ENCODE measurements around the gene COG7.

The COG7 gene

GRCh38 chr16:23380501-23380951, 72.5 kb downstream of the COG7 start:
- H3K9me3 ChIP-seq (ENCODE audit: low read length) = no peaks in the 10 kb centered on the region
- no peaks in the 10 kb centered on the region for H3K36me3 ChIP-seq (ENCODE audit: insufficient read depth, low read length)
- no peak overlapping the region for H3K27ac ChIP-seq (ENCODE audit: low read depth, low read length)
- no peaks in the 10 kb centered on the region for H3K27me3 ChIP-seq (ENCODE audit: control insufficient read depth in 1 of 2, insufficient read depth in 2 of 2, low read length in 2 of 2)
- H3K4me1 ChIP-seq (ENCODE audit: insufficient read depth, low read length) = no peaks in the 10 kb centered on the region
- H3K4me3 ChIP-seq (ENCODE audit: low read depth in 1 of 2, low read length in 2 of 2) = no peak overlapping the region
- no peak overlapping the region for H3K9ac ChIP-seq (ENCODE audit: low read length)

GRCh38 chr16:23379707-23380106, 73.3 kb downstream of the COG7 start:
- H3K27me3 ChIP-seq (ENCODE audit: control insufficient read depth in 1 of 2, insufficient read depth in 2 of 2, low read length in 2 of 2) = no peaks in the 10 kb centered on the region
- no peak overlapping the region for H3K4me3 ChIP-seq (ENCODE audit: low read depth in 1 of 2, low read length in 2 of 2)
- no peaks in the 10 kb centered on the region for H3K9me3 ChIP-seq (ENCODE audit: low read length)
- H3K9ac ChIP-seq (ENCODE audit: low read length) = no peak overlapping the region
- no peaks in the 10 kb centered on the region for H3K36me3 ChIP-seq (ENCODE audit: insufficient read depth, low read length)
- no peaks in the 10 kb centered on the region for H3K4me1 ChIP-seq (ENCODE audit: insufficient read depth, low read length)
- no peak overlapping the region for H3K27ac ChIP-seq (ENCODE audit: low read depth, low read length)

- H3K27me3 ChIP-seq (ENCODE audit: control insufficient read depth in 1 of 2, insufficient read depth in 2 of 2, low read length in 2 of 2) = no peaks in the 10 kb centered on the region
- H3K36me3 ChIP-seq (ENCODE audit: insufficient read depth, low read length) = no peaks in the 10 kb centered on the region
- H3K4me3 ChIP-seq (ENCODE audit: low read depth in 1 of 2, low read length in 2 of 2) = no peak overlapping the region
- no peak overlapping the region for H3K27ac ChIP-seq (ENCODE audit: low read depth, low read length)
- H3K9me3 ChIP-seq (ENCODE audit: low read length) = no peaks in the 10 kb centered on the region
- no peak overlapping the region for H3K9ac ChIP-seq (ENCODE audit: low read length)
- H3K4me1 ChIP-seq (ENCODE audit: insufficient read depth, low read length) = no peaks in the 10 kb centered on the region
These were observed 74.1 kb downstream of the COG7 start for GRCh38 chr16:23378921-23379320.

- Histone ChIP-seq H3K4me3 (ENCODE audit: low read depth in 1 of 2, low read length in 2 of 2) (no peak overlapping the region), H3K27ac (ENCODE audit: low read depth, low read length) (no peak overlapping the region), H3K9ac (ENCODE audit: low read length) (no peak overlapping the region), H3K27me3 (ENCODE audit: control insufficient read depth in 1 of 2, insufficient read depth in 2 of 2, low read length in 2 of 2) (no peaks in the 10 kb centered on the region), H3K9me3 (ENCODE audit: low read length) (no peaks in the 10 kb centered on the region), H3K4me1 (ENCODE audit: insufficient read depth, low read length) (no peaks in the 10 kb centered on the region), H3K36me3 (ENCODE audit: insufficient read depth, low read length) (no peaks in the 10 kb centered on the region)
These were observed 74.7 kb downstream of the COG7 start for GRCh38 chr16:23378256-23378655.

- H3K9me3 ChIP-seq (ENCODE audit: low read length) = no peaks in the 10 kb centered on the region
- no peaks in the 10 kb centered on the region for H3K4me1 ChIP-seq (ENCODE audit: insufficient read depth, low read length)
- no peak overlapping the region for H3K27ac ChIP-seq (ENCODE audit: low read depth, low read length)
- H3K36me3 ChIP-seq (ENCODE audit: insufficient read depth, low read length) = no peaks in the 10 kb centered on the region
- no peaks in the 10 kb centered on the region for H3K27me3 ChIP-seq (ENCODE audit: control insufficient read depth in 1 of 2, insufficient read depth in 2 of 2, low read length in 2 of 2)
- H3K9ac ChIP-seq (ENCODE audit: low read length) = no peak overlapping the region
- H3K4me3 ChIP-seq (ENCODE audit: low read depth in 1 of 2, low read length in 2 of 2) = no peak overlapping the region
These were observed 75.7 kb downstream of the COG7 start for GRCh38 chr16:23377071-23377931.

- Histone ChIP-seq H3K36me3 (ENCODE audit: insufficient read depth, low read length) (no peaks in the 10 kb centered on the region), H3K27ac (ENCODE audit: low read depth, low read length) (no peak overlapping the region), H3K9me3 (ENCODE audit: low read length) (no peaks in the 10 kb centered on the region), H3K27me3 (ENCODE audit: control insufficient read depth in 1 of 2, insufficient read depth in 2 of 2, low read length in 2 of 2) (no peaks in the 10 kb centered on the region), H3K9ac (ENCODE audit: low read length) (no peak overlapping the region), H3K4me3 (ENCODE audit: low read depth in 1 of 2, low read length in 2 of 2) (no peak overlapping the region), H3K4me1 (ENCODE audit: insufficient read depth, low read length) (no peaks in the 10 kb centered on the region)
These were observed 77.3 kb downstream of the COG7 start for GRCh38 chr16:23375643-23376042.

- H3K9ac ChIP-seq (ENCODE audit: low read length) = no peak overlapping the region
- H3K4me3 ChIP-seq (ENCODE audit: low read depth in 1 of 2, low read length in 2 of 2) = no peak overlapping the region
- H3K36me3 ChIP-seq (ENCODE audit: insufficient read depth, low read length) = no peaks in the 10 kb centered on the region
- no peaks in the 10 kb centered on the region for H3K4me1 ChIP-seq (ENCODE audit: insufficient read depth, low read length)
- H3K27ac ChIP-seq (ENCODE audit: low read depth, low read length) = no peak overlapping the region
- no peaks in the 10 kb centered on the region for H3K9me3 ChIP-seq (ENCODE audit: low read length)
- H3K27me3 ChIP-seq (ENCODE audit: control insufficient read depth in 1 of 2, insufficient read depth in 2 of 2, low read length in 2 of 2) = no peaks in the 10 kb centered on the region
These were observed 78.1 kb downstream of the COG7 start for GRCh38 chr16:23374721-23375510.

GRCh38 chr16:23373436-23374219, 79.4 kb downstream of the COG7 start:
- no peaks in the 10 kb centered on the region for H3K36me3 ChIP-seq (ENCODE audit: insufficient read depth, low read length)
- no peaks in the 10 kb centered on the region for H3K4me1 ChIP-seq (ENCODE audit: insufficient read depth, low read length)
- H3K4me3 ChIP-seq (ENCODE audit: low read depth in 1 of 2, low read length in 2 of 2) = no peak overlapping the region
- H3K27me3 ChIP-seq (ENCODE audit: control insufficient read depth in 1 of 2, insufficient read depth in 2 of 2, low read length in 2 of 2) = no peaks in the 10 kb centered on the region
- H3K27ac ChIP-seq (ENCODE audit: low read depth, low read length) = no peak overlapping the region
- no peaks in the 10 kb centered on the region for H3K9me3 ChIP-seq (ENCODE audit: low read length)
- no peak overlapping the region for H3K9ac ChIP-seq (ENCODE audit: low read length)

GRCh38 chr16:23371368-23371767, 81.6 kb downstream of the COG7 start:
- no peak overlapping the region for H3K27ac ChIP-seq (ENCODE audit: low read depth, low read length)
- H3K4me3 ChIP-seq (ENCODE audit: low read depth in 1 of 2, low read length in 2 of 2) = no peak overlapping the region
- no peak overlapping the region for H3K9ac ChIP-seq (ENCODE audit: low read length)
- no peaks in the 10 kb centered on the region for H3K27me3 ChIP-seq (ENCODE audit: control insufficient read depth in 1 of 2, insufficient read depth in 2 of 2, low read length in 2 of 2)
- no peaks in the 10 kb centered on the region for H3K9me3 ChIP-seq (ENCODE audit: low read length)
- H3K4me1 ChIP-seq (ENCODE audit: insufficient read depth, low read length) = no peaks in the 10 kb centered on the region
- H3K36me3 ChIP-seq (ENCODE audit: insufficient read depth, low read length) = no peaks in the 10 kb centered on the region

GRCh38 chr16:23369416-23369815, 83.6 kb downstream of the COG7 start:
- H3K4me1 ChIP-seq (ENCODE audit: insufficient read depth, low read length) = no peaks in the 10 kb centered on the region
- no peaks in the 10 kb centered on the region for H3K9me3 ChIP-seq (ENCODE audit: low read length)
- H3K27me3 ChIP-seq (ENCODE audit: control insufficient read depth in 1 of 2, insufficient read depth in 2 of 2, low read length in 2 of 2) = no peaks in the 10 kb centered on the region
- H3K27ac ChIP-seq (ENCODE audit: low read depth, low read length) = no peak overlapping the region
- no peak overlapping the region for H3K4me3 ChIP-seq (ENCODE audit: low read depth in 1 of 2, low read length in 2 of 2)
- no peak overlapping the region for H3K9ac ChIP-seq (ENCODE audit: low read length)
- H3K36me3 ChIP-seq (ENCODE audit: insufficient read depth, low read length) = no peaks in the 10 kb centered on the region

GRCh38 chr16:23368469-23368868, 84.5 kb downstream of the COG7 start:
- Histone ChIP-seq H3K4me1 (ENCODE audit: insufficient read depth, low read length) (no peaks in the 10 kb centered on the region), H3K27me3 (ENCODE audit: control insufficient read depth in 1 of 2, insufficient read depth in 2 of 2, low read length in 2 of 2) (no peaks in the 10 kb centered on the region), H3K9me3 (ENCODE audit: low read length) (no peaks in the 10 kb centered on the region), H3K36me3 (ENCODE audit: insufficient read depth, low read length) (no peaks in the 10 kb centered on the region), H3K27ac (ENCODE audit: low read depth, low read length) (no peak overlapping the region), H3K4me3 (ENCODE audit: low read depth in 1 of 2, low read length in 2 of 2) (no peak overlapping the region), H3K9ac (ENCODE audit: low read length) (no peak overlapping the region)
